ENCODE data around the gene ACSM3.
"Not testable (repeated sequence)": the region's sequence is repeated elsewhere in the genome, so short reads cannot be mapped to it uniquely, and the experiment has no call there.

The ACSM3 gene

GRCh38 chr16:20755799-20756198 lies 8.0 kb upstream of the ACSM3 start:
- DNase-seq (ENCODE audit: low read depth) = not testable (repeated sequence)

DNA sequence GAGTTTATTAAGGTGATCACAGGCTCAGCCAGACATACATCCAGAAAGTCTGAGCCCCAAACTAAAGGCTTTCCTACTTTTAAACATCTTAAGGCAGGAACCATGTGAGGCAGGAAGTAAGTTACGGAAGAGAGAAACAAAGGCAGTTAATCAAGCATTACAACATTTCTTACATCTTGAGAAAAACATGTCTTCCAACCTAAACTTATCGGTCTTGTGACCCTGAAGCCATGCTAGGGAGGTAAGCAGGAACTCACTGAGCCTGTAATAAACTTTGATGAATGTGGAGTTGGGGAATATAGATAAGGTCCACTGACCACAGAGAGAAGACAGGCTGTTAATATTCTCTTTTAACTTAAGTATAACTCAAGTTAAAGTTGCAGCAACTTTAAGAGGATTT lies 3.5 kb upstream of the ACSM3 start:
- no peak for DNase-seq (ENCODE audit: low read depth)

DNA sequence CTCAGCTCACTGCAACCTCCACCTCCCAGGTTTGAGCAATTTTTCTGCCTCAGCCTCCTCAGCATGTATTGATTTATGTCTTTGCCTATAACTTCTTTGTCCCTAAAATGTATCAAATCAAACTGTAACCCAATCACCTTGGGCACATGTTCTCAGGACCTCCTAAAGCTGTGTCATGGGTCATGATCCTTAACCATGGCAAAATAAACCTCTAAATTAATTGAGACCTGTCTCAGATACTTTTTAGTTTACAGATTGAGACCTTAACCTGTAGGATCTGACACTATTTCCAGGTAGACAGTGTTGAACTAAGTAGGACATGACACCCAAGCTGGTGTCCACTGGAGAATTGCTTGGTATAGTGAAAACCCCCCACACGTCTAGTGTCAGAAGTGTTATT lies 2.6 kb upstream of the ACSM3 start:
- DNase-seq (ENCODE audit: low read depth) = no peak

DNA sequence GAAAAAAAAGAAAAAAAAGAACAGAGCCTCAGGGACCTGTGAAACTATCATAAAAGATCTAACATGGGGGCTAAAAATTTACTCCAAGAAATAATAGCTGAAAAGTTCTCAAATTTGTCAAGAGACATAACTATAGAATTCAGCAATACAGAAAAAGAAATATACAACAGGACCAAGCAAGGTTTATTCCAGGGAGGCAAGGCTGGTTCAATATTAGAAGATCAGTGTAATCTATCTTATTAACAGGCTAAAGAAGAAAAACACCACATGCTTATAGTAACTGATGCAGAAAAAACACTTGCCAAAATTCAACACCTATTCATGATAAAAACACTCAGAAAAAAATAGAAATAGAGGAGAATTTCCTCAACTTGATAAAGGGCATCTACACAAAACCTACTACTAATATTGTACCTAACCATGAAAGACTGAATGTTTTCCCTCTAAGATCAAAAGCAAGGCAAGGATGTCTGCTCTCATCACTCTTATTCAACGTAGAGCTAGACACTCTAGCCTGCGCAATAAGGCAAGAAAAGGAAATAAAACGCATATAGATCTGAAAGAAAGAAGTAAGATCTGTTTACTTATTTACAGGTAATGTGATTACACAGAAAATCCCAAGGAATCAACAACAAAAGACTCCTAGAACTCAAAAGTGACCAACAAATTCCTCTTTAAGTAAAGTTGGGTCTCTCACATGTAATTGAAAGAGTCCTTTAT lies 1.2 kb upstream of the ACSM3 start:
- no peak for DNase-seq (ENCODE audit: low read depth)

DNA sequence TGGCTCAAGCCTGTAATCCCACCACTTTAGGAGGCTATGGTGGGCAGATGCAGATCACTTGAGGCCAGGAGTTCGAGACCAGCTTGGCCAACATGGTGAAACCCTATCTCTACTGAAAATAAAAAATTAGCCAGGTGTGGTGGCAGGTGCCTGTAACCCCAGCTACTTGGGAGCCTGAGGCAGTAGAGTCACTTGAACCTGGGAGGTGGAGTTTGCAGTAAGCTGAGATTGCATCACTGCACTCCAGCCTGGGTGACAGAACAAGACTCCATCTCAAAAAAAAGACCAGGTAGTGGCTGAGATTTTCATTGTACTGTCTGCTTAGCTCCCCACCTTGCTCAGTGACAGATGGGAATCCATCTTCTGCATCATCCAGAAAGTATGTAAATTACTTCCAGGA lies 634 bp downstream of the ACSM3 start:
- DNase-seq (ENCODE audit: low read depth) = not testable (repeated sequence)

GRCh38 chr16:20765732-20766131 lies 1.9 kb downstream of the ACSM3 start:
- no peak for DNase-seq (ENCODE audit: low read depth)

DNA sequence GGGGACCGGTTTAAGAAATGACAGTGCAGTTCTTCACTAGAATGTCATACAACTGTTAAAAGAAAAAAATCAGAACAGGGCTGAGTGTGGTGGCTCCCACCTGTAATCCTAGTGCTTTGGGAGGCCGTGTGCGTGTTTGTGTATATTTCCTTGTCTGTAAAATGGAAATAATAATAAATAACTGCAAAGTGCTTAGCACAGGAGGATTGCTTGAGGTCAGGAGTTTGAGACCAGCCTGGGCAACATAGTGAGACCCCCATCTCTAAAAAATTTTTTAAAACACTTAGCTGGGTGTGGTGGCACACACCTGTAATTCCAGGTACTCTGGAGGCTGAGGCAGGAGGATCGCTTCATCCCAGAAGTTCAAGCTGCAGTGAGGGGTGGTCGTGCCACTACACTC lies 2.5 kb downstream of the ACSM3 start:
- no peak for DNase-seq (ENCODE audit: low read depth)

DNA sequence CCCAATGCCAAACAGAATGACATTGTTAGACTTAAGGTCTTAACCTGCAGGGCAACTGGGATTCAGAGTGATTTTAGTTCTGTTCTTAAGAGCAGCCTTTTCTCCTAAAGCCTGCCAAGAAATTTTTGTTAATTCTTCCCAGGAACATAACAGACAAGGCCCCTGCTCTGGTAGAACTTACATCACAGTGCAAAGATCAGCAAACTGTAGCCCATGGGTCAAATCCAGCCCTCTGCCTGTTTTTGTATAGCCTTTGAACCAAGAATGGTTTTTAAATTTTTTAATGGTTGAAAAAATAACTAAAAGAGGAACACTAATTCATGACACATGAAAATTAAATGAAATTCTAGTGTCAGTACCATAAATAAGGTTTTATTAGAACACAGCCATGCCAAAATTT lies 3.8 kb downstream of the ACSM3 start:
- DNase-seq (ENCODE audit: low read depth) = no peak

DNA sequence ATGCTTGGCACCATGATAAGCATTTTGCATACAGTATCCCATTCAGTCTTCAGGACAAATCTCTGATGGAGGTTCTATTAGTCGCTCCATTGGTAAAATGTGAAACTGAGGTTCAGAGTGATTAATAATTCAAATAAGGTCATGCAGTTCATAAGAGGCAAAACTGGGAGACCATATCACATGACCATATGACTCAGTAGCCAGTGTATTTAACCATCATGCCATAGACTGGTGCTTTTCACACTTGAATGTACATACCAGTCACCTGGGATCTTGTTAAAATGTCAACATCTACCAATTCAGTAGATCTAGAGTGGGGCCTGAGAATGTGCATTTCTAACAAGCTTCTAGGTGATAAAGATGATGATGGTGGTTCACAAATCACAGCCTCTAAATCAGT lies 4.3 kb downstream of the ACSM3 start:
- no peak for DNase-seq (ENCODE audit: low read depth)

GRCh38 chr16:20768818-20769217 lies 5.0 kb downstream of the ACSM3 start:
- DNase-seq (ENCODE audit: low read depth) = no peak

DNA sequence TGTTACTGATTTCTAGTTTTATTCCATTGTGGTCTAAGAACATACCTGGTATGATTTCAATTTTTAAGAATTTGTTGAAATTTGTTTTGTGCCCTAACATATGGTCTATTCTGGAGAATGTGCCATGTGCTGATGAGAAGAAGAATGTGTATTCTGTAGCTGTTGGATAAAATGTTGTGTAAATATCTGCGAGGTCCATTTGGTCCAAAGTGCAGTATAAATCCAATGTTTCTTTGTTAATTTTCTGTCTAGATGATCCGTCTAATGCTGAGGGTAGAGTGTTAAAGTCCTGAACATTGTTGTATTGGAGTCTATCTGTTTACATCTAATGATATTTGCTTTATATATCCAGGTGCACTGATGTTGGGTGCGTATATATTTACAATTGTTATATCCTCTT lies 9.9 kb downstream of the ACSM3 start:
- DNase-seq (ENCODE audit: low read depth) = no peak

DNA sequence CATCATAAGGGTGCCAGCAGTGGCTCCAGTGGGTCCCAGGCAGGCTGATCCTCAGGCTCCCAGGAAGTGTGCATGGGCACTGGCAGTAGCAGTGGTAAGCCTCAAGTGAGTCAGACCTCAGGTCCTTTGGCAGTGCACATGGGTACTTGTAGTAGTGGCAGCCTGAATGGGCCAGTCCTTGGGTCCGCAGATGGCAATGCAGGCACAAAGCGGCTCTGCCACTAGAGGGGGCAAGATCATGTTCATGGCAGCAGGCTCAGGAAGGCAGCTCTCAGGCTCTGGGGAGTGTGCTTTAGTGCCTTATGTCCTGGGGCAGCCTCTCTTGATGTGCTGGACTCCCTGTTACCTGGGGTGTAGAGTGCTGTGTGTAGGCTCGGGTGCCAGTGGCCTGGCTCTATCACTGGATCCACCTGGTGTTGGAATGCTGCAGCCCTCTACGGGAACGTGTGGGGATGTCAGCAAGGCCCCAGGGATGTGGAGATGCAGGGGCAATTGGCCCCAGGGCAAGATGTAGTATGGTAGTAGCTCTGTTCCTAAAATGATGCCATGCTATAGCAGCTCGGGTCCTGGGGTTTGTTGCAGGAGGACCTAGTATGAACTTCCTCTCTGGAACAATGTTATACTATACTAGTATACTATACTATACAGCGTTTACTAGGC lies 11.0 kb downstream of the ACSM3 start:
- DNase-seq (ENCODE audit: low read depth) = peak; percentile 39

- no peak for DNase-seq (ENCODE audit: low read depth)
These were observed 17.9 kb downstream of the ACSM3 start for GRCh38 chr16:20781697-20782096.

DNA sequence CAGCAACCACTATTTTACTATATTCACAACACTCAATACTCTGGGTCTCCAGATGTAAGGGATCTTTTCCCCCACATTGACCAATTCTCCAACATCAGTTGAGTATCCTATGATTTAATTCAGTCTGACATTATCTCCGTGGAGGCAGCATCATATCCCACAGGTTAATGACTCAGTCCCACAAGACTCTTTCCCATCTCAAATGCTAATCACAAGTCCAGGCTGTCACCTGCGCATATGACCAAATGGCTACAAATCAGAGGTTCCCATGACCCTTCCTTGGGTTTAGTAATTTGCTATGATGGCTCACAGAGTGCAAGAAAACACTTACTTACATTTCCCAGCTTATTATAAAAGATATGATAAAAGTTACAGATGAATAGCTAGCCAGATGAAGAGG lies 18.7 kb downstream of the ACSM3 start:
- DNase-seq (ENCODE audit: low read depth) = no peak

DNA sequence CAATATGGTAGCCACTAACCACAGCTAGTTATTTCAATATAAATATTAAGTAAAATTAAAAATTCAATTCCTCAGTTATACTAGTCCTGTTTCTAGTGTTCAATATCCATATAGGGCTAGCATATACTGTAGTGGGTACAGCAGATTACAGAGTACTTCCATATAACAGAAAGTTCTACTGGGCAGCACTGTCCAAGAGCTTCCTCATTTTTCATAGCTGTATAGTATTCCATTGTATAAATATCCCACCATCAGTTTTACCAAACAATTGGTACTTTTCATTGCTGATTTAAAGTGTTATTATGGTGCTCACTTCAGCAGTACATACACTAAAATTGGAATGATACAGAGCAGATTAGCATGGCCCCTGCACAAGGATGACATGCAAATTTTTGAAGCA lies 20.4 kb downstream of the ACSM3 start:
- DNase-seq (ENCODE audit: low read depth) = no peak

DNA sequence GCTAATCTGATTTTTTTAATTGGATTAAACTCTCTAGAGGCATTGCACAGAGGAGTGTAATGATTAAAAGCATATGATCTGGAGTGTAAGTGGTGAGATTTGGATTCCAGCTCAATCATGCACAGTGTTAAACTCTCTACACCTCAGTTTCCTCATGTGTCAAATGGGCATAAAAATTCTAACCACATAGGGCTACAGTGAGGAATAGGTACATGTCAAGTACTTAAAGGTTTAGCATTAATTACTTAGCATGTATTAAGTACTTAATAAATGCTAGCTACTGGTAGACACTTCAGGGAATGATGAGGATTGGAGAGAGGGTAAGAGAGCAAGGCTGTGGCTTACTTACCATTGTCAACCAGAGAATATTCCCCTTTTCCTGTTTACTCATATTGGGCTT lies 25.3 kb downstream of the ACSM3 start:
- no peak for DNase-seq (ENCODE audit: low read depth)

DNA sequence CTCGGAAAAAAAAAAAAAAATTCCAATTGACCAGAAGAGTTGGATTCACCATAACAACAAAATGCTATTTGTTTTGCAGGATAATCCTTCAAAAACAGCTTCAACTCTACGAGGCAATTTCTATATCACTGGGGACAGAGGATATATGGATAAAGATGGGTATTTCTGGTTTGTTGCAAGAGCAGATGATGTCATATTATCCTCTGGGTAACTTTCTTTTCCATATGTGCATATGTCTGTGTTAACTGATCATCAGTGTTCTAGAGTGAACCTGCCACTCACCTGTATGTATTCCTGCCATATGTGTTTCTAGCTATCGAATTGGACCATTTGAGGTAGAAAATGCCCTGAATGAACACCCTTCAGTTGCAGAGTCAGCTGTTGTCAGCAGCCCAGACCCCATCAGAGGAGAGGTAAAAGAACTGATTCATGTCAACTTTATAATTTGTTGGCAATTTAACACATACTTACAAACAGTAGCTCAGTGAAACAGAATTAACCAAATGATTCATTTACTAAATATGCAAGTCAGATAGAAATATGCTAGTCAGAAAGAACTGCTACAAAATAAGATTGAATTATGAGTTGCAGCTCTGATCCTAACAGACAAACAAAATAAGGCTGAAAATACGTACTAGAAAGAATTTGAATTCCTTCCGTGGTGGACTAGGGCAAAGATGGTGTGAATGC lies 28.3 kb downstream of the ACSM3 start:
- DNase-seq (ENCODE audit: low read depth) = no peak

DNA sequence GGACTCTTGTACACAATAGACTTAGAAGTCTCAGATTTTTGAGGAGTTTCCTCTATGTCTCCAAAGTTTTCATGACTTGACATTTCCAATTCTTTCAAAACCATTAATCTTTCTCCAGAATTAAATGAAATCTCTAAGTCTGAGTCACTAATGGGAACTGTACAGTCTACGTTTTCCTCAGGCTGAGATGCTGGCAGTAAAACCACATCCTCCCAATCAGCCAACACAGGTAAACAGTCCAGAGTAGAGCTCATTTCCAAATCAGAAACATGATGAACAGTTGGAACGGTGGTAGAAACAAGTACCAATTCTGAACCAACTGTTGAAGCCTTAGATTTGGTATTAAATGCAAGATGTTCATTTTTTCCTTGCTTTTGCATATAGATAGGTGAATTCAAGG lies 34.5 kb downstream of the ACSM3 start:
- no peak for DNase-seq (ENCODE audit: low read depth)

DNA sequence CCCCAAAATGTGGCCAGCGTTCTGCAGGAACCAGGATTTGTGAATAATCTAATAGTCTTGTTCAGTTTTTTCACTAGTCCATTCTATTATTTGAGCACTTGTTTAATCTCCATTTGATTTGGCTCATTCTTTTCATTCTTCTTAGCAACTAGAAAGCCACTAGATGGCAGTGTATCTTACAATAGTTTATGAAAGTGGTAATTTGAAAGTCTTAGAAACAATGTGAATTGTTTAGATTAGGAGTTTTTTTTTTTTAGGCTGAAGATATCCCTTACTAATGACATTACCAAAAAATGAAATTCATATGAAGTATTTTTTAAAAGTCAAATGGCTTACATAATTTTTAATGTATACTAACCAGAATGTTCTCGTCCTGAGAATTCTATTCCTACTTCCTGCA lies 35.8 kb downstream of the ACSM3 start:
- no peak for DNase-seq (ENCODE audit: low read depth)

DNA sequence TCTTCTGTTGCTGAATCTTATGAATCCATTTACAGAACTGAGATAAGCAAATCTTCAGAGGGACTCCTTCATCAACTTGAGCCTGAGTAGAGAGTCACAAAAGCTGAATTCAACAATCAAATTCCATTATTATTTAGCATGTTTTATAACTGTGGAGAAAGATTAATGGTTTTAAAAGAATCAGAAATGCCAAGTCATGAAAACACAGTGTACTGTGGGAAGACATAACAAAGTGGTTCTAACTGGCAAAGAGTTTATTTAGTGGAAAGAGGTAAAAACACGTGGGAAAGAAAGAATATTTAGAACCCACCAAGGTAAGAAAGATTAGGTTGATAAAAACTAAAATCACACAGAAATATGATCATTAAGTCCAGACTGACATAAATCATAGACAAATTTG lies 37.5 kb downstream of the ACSM3 start:
- no peak for DNase-seq (ENCODE audit: low read depth)

DNA sequence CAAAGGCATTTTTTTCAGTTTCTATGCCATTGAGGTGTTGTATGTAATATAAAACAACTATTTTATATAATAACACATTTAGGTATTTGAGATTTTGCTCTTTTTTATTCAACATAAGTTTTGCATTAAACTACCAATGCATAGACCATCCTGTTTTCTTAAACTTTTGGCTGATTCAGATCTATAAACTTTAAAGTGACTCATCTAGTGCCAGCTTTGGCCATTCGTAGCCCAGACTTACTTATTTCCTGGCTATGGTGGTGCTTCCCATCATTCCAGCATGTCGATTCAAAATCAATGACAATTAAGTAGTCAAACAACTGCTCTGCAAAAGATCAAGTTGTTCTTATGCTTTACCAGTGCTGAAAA lies 39.4 kb downstream of the ACSM3 start:
- DNase-seq (ENCODE audit: low read depth) = no peak

DNA sequence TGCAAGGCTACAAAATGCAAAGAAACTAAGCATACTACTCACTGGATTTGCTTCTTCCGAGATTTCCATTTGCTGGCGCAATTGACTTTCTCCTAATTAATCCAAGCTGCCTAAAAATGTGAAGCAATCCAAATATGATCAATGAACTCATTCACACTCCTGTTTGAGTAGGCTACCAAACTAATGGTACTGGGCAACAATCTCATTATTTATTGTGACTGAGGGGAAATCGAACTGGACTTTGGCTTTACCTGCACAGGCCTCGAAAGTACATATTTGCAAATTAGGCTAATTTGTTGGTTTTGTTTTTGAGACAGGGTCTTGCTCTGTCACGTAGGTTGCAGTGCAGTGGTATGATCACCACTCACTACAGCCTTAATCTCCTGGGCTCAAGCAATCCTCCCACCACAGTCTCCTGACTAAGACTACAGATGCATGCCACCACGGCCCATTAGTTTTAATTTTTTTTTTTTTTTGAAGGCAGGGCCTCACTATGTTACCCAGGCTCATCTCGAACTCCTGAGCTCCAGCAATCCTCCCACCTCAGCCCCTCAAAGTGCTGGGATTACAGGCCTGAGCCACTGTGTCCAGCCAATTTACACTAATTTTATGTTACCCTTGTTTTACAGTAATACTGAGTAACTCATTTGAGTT lies 39.9 kb downstream of the ACSM3 start:
- no peak for DNase-seq (ENCODE audit: low read depth)

- DNase-seq (ENCODE audit: low read depth) = not testable (repeated sequence)
These were observed 41.9 kb downstream of the ACSM3 start for GRCh38 chr16:20805684-20806167.

All from activated T-cell treated with anti-CD3 and anti-CD28 coated beads for 1 hour (primary cell).